Measurements from ENCODE around the gene SEMA4C.
"Not testable (repeated sequence)": the region's sequence is repeated elsewhere in the genome, so short reads cannot be mapped to it uniquely, and the experiment has no call there.

Gene SEMA4C

DNA sequence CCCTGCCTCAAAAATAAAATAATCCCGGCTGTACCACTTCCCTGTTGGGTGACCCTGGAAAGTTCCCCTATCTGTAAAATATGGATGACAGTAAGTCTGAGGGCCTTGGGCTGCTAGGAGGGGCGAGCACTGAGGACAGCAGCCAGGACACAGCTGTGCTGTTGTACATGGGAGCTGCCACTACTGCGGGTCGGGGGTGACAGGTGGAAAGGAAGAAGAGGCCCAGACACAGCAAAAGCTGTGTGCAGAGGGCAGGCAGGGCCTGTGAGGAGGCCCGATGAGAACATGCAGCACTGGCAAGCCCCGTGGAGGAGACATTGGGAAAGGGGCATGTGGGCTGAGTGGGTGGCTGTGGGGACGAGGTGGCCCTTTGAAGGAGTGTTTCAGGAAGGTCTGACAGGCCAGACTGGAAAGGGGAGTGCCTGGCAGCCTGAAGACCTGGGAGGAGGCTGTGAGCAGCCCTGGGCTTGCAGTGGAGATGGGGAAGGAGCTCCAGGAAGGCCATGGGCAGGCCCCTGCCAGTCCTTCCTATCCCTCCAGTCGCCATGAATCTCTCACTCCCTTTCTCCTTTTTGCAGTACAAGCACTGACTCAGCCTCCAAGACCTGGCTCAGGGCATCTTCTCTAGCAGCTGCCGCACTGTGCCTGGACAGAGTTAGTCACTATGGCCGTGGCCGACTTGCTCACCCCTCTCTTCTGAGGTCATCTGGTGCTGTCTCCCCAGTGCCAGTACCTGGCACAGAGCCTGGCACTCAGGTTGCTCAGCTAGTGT lies 28.9 kb upstream of the SEMA4C start:
- DNase-seq (ENCODE audit: low read depth in 2 of 2, low spot score in 1 of 2), result no peak

DNA sequence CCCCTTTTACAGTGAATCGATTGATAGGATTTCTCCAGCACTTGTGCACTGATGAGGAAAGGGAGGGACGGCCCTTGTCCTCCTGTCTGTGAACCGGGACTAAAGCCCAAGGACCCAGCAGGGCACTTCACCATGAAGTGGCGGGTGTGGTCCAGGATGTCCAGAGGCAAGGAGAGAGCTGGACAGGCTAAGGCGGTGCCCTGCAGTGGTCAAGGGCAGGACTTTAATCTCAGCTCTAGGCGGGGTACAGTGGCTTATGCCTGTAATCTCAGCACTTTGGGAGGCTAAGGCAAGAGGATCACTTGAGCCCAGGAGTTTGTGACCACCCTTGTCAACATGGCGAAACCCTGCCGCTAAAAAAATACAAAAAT lies 28.2 kb upstream of the SEMA4C start:
- DNase-seq (ENCODE audit: low read depth in 2 of 2, low spot score in 1 of 2), result no peak

DNA sequence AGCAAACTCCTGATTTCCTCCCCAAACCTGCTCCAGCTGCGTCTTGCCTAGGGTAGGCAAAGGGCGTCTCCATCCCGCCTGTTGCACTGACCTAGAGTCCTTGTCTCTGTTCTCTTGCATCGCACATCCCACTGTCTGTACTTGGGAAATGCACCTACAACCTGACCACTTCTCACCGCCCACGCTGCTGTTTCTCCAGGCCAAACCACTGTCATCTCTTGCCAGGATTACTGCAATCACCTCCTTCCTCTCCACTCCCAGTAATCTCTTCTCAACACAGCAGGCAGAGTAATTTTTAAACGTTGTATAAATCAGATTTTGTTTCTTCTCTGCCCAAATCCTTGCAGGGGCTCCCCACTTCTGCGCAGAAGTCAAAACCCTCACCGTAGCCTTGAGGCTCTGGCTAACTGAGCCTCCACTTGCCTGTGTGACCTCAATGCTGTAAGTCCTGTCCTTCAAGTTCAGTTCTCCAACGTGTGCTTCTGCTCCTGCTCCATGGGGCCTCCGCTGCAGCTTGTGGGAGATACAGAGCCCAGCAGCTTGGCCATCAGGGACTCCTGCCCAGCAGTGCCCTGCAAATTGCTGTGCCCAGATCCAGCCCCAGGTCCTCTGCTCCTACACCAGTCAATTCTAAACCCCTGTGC lies 27.7 kb upstream of the SEMA4C start:
- DNase-seq (ENCODE audit: low read depth in 2 of 2, low spot score in 1 of 2), result no peak

DNA sequence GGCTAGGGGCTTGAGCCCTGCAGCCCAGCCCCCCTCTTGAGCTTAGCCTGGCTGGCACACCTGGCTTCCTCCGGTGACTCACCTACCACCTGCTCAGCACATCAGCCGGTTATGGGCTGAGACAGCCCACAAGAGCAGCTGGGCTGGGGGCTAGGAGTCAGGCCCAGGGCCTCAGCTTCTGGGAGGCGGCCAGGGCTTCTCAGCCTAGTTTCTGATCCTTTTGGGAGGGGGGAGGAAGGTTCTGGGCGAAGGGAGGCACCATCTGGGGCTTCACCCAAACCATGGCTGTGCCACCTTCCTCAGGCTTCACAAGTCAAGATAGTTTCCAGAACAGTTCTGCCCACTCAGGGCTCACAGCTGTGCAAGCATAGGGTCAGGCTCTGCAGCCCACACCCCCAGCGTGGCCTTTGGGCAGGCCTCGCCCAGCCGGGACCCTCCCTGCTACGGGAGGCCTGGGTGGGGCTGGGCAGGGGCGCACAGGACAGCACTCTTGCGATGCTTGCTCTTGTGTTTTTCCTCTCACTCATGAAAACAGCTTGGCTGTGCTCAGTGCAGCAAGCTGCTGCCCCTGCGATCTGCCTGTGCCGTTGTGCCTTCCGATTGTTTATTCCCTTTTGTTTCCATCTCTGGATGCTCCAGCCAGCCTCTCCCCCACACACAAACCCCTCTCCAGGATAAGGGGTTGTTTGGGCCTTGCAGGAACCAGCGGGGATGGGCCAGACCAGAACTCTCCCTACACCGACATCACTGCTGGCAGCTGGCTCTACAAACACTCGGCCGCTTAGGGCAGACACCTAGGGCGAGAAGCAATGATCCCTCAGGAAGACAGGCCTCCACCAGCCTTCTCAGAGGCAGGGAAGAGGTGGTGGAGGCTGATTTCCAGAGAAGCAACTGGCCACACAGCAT lies 26.1 kb upstream of the SEMA4C start:
- no peak for DNase-seq (ENCODE audit: low read depth in 2 of 2, low spot score in 1 of 2)

DNA sequence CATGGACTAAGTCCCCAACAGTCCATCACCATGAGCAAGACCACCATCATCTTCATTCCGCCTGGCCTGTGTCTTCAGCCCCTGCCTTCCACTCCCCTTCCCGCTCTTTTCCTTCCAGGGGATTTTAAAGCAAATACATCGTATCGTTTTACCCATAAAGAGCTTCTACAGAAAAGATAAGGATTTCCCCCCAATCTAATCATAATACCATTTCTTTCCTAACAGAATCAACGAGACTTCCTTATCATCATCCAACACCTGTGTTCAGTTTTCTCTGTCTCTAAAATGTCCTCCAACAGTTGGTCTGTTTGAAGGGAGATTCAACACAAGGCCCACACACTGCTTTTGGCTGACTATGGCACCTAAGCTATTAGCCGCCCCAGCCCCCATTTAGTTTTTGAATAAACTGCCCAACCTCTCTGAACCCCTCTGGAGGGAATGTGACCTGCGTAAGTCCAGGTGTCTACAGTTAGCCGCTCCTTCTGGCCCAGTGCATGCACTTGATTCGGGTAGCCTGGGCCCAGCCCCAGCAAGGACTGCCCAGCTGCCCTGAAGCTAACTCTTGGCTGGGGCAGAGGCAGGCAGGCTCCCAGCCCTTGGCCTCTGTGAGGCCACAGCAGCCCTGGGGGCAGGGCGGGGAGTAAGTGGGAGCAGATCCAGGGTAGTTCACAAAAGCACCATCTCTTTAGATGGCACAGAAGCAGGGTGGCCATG lies 25.3 kb upstream of the SEMA4C start:
- no peak for DNase-seq (ENCODE audit: low read depth in 2 of 2, low spot score in 1 of 2)

DNA sequence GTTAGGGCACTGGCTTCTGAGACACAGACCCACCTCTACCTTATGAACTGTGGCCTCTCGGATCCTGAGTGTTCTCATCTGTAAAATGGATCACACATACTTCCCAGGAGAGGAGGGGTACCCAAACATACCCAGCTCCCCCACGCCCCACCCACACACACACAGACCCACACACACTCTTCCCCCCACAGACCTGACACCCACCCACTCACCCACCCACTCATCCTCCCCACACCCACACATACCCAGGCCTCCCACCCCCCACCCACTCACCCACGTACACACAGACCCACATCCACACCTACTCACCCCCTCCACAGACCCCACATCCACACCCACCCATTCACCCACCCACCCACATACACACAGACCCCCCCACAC lies 24.3 kb upstream of the SEMA4C start:
- DNase-seq (ENCODE audit: low read depth in 2 of 2, low spot score in 1 of 2), result no peak

DNA sequence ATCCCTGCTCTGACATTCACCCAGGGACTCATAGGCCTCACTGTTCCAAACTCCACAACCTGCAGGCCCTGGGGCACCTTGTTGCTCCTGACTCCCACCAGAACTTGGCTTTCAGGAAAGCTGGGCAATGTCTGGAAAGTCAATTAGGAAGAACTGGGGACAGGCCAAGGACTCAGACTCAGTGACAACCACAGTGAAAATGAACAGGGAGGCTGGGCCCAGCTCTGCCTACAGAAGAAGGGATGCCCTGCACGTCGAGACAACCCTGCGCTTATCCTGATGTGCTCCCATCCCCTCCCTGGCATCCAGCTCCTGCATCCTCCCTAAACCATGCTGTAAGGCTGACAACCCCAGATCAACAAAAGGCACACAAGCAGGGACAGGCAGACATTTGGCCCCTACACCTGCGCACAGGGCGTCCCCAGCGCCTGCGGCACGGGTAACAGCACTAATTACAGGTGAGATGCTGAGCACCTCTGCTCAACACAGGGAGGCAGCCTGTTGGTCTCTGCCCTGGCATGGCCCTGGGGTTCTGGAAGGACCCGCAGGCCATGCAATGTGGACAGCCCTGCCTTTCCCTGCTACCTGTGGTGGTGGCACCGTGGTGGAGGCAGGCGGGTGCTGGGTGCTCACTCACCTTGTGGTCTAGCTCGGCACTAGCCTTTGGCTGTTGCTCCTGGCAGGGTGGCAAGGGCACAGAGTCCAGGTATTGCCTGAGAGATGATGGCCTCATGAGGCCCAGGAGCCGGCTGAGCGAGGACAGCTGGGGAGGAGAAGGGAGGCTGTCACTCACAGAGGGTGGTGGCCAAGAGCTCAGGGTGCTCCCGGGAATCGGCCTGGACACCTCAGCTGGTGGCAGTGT lies 23.6 kb upstream of the SEMA4C start:
- DNase-seq (ENCODE audit: low read depth in 2 of 2, low spot score in 1 of 2), result no peak

DNA sequence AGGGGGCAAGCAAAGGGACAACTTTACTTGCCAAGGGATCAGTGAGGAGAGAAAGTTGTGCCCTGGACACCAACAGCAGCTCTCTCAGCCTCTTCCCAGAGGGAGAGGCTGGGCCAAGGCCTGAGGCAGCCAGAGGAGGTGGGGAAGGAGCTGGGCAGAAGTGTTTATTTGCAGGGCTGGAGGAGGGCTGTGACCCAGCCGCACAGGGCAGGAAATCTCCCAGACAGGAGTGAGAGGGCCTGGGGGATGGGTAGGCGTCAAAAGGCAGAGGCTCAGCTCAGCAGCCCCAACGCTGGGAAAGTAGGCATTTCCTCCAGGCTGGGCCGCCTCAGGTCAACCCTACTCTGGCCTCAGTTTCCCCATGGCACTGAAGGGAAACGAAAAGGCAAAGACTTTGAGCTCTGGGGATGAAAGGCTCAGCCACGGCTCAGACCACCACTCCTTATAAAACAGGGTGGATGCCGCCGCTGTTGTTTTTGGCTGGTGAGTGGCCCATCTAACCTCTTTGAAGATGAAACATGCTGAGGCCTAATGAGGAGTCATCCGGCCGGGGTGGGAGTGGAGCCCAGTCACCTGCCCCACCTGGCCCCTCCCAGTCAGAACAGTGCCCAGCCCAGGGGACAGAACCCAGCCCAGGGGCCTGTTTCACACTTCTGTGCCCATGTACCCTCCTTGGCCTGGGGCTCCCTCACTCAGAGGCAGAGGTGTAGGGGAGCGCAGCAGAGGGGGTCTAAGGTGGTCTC lies 21.9 kb upstream of the SEMA4C start:
- DNase-seq (ENCODE audit: low read depth in 2 of 2, low spot score in 1 of 2), result no peak

DNA sequence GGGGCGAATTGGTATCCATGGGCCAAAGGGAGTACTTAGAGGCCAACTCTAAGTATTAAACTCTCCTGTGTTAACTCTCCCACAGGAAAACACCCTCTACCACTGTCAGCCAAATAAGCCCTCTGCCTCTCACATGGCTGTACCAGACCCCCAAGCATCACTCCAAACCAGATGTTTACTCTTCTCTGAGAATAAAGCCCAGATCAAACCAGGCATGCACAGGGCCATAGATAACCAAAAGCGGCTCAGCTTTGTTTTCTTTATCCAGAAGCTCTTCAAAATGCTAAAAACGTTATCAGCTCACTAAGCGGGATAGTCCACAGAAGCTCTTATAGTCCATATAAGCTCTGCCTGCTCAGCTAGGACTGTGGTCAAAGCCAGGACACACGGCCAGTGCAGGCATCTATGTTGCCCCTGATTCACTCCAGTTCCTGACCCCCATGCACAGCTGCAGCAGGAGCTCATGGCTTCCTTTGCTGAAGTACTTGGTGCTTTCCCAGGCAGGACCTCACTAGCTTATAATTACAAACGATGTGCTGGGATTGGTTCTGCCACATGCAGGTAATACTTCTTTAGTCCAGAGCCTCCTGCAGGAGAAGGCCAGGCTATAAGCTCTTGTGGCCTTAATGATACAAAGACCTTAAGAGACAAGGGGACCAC lies 21.0 kb upstream of the SEMA4C start:
- no peak for DNase-seq (ENCODE audit: low read depth in 2 of 2, low spot score in 1 of 2)

DNA sequence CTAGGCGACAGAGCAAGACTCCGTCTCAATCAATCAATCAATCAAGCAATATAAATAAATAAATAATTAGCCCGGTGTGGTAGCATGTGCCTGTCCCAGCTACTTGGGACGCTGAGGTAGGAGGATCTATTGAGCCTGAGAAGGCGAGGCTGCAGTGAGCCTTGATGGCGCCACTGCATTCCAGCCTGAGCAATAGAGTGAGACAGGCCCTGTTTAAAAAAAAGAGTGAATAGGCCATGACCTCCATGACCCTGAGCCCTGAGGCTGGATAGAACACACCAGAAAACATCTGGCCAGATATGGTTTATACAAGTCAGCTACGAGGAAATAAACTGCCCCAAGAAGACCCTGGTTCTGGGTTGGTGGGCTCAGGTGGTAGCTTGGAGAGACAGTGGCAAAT lies 20.4 kb upstream of the SEMA4C start:
- no peak for DNase-seq (ENCODE audit: low read depth in 2 of 2, low spot score in 1 of 2)

DNA sequence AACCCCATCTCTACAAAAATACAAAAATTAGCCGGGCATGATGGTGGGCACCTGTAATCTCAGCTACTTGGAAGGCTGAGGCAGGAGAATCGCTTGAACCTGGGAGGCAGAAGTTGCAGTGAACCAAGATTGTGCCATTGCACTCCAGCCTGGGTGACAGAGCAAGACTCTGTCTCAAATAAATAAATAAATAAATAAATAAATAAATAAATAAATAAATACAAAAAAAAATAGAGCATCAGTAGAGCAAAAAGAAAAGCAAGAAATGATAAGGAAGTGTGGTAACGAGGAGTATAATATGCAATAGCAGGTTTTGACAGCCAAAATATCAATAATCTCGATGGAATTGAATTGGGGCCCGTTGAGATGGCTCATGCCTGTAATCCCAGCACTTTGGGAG lies 19.6 kb upstream of the SEMA4C start:
- DNase-seq (ENCODE audit: low read depth in 2 of 2, low spot score in 1 of 2), result not testable (repeated sequence)

DNA sequence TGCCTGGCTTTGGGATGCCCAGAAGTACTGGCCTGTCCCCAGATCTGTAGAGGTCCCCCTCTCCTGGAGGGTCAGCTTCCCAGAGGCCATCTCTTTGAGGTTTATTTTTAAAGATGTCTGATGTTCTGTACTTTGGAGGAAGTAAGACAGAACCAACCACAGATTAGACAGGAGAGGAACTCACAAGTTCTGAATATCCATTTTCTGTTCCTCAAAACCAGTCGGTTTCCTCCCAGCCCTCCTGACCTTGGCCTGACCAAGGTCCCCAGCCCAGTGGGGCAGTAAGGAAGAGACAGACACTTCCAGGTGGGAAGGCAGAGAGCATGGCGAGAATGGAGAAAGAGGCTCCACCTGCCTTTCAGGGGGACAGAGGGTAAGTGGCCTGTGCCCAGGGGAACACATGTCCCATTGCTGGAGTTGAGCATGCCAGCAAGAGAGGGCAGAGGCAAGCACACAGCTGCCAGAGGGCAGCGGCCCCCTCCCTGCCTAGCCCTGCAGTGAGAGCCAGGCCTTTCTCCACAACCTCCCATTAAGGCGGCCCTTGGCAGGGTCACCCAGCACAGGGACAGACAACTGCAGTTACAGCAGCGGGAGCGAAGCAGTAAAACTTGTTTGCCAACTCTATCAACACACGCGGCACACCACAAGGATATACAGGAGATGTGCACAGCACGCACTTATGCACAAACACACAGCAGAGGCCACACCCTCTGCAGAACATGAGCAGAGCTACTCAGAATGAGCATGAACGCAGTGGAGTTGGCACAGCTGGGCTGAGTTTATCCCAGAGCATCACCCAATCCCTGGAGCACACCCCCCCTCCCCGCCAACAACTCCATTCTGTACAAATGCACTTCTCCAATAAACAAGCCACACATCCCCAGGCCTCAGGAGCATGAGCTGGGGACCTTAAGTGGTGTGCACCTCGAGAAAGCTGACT lies 18.5 kb upstream of the SEMA4C start:
- no peak for DNase-seq (ENCODE audit: low read depth in 2 of 2, low spot score in 1 of 2)

DNA sequence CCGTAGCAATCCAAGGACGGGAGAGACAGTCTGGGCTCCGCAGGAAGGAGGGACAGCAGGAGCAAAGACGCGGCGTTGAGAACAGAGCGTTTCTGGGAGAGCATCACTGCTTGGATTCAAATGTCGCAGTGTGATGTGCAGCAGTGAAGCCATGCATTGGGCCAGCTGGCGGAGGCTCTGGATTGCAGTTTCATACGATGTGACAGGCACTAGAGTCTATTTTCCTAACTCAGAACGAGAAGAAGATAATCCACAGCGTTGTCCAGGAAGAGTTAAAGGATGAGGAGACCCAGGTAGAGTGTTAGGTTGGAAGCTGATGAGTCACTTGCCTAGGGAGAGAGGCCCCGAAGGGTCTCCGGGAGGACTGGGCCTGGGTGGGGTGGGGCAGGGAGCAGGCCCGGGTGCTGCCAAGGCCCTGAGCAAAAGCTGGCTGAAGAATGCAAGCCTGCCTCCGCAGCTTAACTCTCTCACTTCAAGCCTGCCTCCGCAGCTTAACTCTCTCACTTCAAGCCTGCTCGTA lies 17.7 kb upstream of the SEMA4C start:
- no peak for DNase-seq (ENCODE audit: low read depth in 2 of 2, low spot score in 1 of 2)

DNA sequence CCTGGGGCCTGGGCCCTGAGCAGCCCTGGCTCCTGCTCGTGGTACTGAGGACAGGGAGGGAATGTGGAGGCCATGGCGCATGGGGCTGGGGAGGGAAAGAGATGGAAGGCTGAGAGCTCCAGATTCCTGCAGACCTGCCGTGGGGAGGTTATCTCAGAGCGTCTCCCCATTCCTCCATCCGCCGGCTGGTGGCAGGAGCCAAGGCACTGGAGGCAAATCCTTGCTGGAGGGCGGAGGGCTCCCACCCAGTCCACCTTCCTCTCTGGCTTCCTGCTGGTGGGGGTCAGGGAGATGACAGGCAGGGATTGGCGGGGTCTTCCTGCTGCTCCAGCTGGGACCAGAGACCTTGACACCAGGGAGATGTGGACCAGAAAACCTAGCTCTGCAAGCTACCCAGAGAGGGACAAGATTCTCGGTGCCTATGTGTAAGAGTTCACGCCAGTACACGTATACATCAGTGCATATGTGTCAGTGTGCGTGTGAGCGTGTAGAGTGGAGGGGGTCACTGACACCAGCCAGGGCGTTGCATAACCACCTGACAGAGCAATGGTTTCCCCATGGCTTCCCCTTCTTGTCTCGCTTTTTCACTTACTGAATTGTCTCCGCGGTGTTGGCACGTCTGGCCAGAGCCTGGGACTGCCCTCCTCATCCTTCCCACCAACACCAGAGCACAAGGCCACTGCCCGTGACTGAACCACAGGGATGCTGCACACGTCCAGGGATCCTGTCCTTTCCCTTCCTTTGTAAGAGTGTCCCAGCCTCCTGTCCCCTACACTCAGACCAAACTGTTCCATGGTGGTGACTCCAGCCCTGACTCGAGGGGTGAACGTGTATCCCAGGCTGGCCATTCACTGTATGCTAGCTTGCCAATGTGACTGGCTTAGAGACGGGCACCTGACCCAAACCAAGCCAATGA lies 15.8 kb upstream of the SEMA4C start:
- no peak for DNase-seq (ENCODE audit: low read depth in 2 of 2, low spot score in 1 of 2)

DNA sequence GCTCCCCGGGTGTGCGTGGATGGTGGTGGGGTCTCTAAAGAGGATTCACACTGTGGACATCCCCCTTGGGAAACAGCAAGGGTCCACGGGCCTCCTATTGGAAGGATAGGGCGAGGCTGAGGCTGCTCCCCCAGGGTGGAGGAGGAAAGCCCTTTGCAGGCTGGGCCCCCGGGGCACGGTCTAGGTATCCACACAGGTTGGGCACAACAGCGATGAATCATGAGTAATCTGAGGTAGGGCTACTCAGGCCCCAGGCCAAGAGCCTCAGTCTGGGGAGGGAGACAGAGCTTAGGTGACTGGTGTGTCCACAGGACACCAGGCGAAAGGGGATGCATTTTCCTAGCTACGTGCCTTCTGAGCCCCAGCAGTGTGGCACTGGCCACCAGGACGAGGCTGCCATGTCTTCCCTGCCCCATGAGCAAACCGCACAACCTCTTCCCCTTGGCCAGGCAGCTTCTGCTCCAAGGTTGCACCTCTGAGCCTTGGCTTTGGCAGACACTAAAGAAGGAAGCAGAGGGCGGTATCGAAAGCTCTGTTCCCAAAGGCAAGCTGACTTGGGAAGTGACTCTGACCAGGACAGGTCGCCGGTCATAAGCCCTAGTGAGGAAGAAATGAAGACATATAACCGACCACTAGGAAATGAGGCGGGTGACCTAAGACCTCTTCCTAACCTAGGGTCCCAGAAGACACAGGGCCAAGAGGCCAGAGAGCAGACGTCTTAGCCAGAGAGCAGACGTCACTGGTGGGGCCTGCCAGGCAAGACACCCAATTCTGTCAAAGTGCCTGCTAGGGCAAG lies 14.6 kb upstream of the SEMA4C start:
- DNase-seq (ENCODE audit: low read depth in 2 of 2, low spot score in 1 of 2), result no peak

DNA sequence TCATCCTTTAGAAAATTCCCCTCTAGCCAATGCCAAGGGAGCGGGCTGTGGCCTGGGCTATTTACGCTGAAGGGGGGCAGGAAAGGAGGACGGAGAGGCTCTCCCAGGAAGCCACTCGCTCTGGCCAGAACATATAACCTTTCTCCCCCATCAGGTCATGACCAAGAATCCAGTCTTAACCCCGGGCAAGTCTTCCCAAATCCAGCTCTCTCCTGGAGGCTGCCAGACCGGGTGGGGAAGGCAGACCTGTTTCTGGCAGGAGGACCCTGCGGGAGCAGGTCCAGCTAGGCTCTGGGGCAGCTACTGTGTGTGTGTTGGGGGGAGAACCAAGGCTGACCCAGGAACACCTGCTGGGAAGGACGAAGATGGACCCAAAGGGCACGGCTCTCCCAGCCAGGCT lies 13.4 kb upstream of the SEMA4C start:
- no peak for DNase-seq (ENCODE audit: low read depth in 2 of 2, low spot score in 1 of 2)
